Endometrial microvascular endothelial cells (primary cell): ENCODE data around the gene RAMP2. TPM values are rescaled to one million over a fixed set of nuclear protein-coding genes. Genes with fewer than 3 reads are reported as not detected.

Source experiments
- total RNA-seq: library from RNA; depleted of rRNA; stranded (reverse); fragments of >200 nt; gene quantifications from one replicate; pipeline ENCODE4 v1.2.3, GENCODE V29; 2015; ENCODE audit errors: inconsistent ontology term

Gene RAMP2
- total RNA-seq, 1 donor from 2014 or later: 2.8 TPM

Other genes starting within 250 kb of the RAMP2 start
- gene NAGLU, start 225.0 kb upstream of the RAMP2 start, total RNA-seq: 33.7 TPM
- not detected for gene HSD17B1, start 208.3 kb upstream of the RAMP2 start, total RNA-seq
- 37.3 TPM for gene COASY, start 199.1 kb upstream of the RAMP2 start, total RNA-seq
- 31.6 TPM for gene MLX, start 194.1 kb upstream of the RAMP2 start, total RNA-seq
- gene PSMC3IP, start 183.5 kb upstream of the RAMP2 start, total RNA-seq: 8.5 TPM
- gene RETREG3, start 151.9 kb upstream of the RAMP2 start, total RNA-seq: 65.9 TPM
- gene TUBG1, start 151.5 kb upstream of the RAMP2 start, total RNA-seq: 137 TPM
- 7.4 TPM for gene TUBG2, start 101.9 kb upstream of the RAMP2 start, total RNA-seq
- 9.6 TPM for gene PLEKHH3, start 84.2 kb upstream of the RAMP2 start, total RNA-seq
- 1.5 TPM for gene CCR10, start 79.4 kb upstream of the RAMP2 start, total RNA-seq
- 29.7 TPM for gene CNTNAP1, start 78.7 kb upstream of the RAMP2 start, total RNA-seq
- 13.5 TPM for gene EZH1, start 16.2 kb upstream of the RAMP2 start, total RNA-seq
- gene VPS25, start 12.2 kb downstream of the RAMP2 start, total RNA-seq: 70.5 TPM
- 6.5 TPM for gene WNK4, start 19.4 kb downstream of the RAMP2 start, total RNA-seq
- gene COA3, start 37.5 kb downstream of the RAMP2 start, total RNA-seq: 79.3 TPM
- 0.37 TPM for gene CNTD1, start 37.6 kb downstream of the RAMP2 start, total RNA-seq
- 109 TPM for gene BECN1, start 63.1 kb downstream of the RAMP2 start, total RNA-seq
- 163 TPM for gene PSME3, start 72.2 kb downstream of the RAMP2 start, total RNA-seq
- gene AOC2, start 83.4 kb downstream of the RAMP2 start, total RNA-seq: 0.09 TPM
- gene AOC3, start 90.0 kb downstream of the RAMP2 start, total RNA-seq: not detected
- not detected for gene G6PC1, start 139.6 kb downstream of the RAMP2 start, total RNA-seq
- gene AARSD1, start 203.2 kb downstream of the RAMP2 start, total RNA-seq: 34.3 TPM
- gene PTGES3L, start 218.9 kb downstream of the RAMP2 start, total RNA-seq: not detected
- gene RUNDC1, start 219.3 kb downstream of the RAMP2 start, total RNA-seq: 7.3 TPM
- 880 TPM for gene RPL27, start 237.2 kb downstream of the RAMP2 start, total RNA-seq
- gene IFI35, start 245.6 kb downstream of the RAMP2 start, total RNA-seq: 62.6 TPM